HG03439 (cell line): ENCODE measurements around the gene ALDH1A1.

Experiments used
- ATAC-seq: cut with Tn5 transposase; IDR thresholded peaks from one replicate; pipeline ENCODE4 v1.9.1; 2021; ENCODE audit warnings: mild to moderate bottlenecking, moderate library complexity; ENCODE audit not compliant: unreplicated experiment

The ALDH1A1 gene

GRCh38 chr9:72898784-72899733 is 53.8 kb downstream of the ALDH1A1 start:
- no peak for ATAC-seq

GRCh38 chr9:72898360-72898759 is 54.5 kb downstream of the ALDH1A1 start:
- no peak for ATAC-seq

GRCh38 chr9:72897069-72897649 is 55.7 kb downstream of the ALDH1A1 start:
- no peak for ATAC-seq

- no peak for ATAC-seq
These were observed 56.4 kb downstream of the ALDH1A1 start for GRCh38 chr9:72896439-72896838.

GRCh38 chr9:72895122-72895521 is 57.7 kb downstream of the ALDH1A1 start:
- ATAC-seq = no peak

- ATAC-seq = no peak
These were observed 58.5 kb downstream of the ALDH1A1 start for GRCh38 chr9:72894342-72894741.

- ATAC-seq = no peak
These were observed 59.4 kb downstream of the ALDH1A1 start for GRCh38 chr9:72893437-72893836.

- no peak for ATAC-seq
These were observed 61.8 kb downstream of the ALDH1A1 start for GRCh38 chr9:72891043-72891442.

GRCh38 chr9:72888943-72889342 is 63.9 kb downstream of the ALDH1A1 start:
- ATAC-seq = no peak

GRCh38 chr9:72888067-72888466 is 64.8 kb downstream of the ALDH1A1 start:
- no peak for ATAC-seq

GRCh38 chr9:72886386-72886785 is 66.5 kb downstream of the ALDH1A1 start:
- no peak for ATAC-seq

GRCh38 chr9:72884508-72884907 is 68.3 kb downstream of the ALDH1A1 start:
- no peak for ATAC-seq

GRCh38 chr9:72883875-72884274 is 69.0 kb downstream of the ALDH1A1 start:
- no peak for ATAC-seq

GRCh38 chr9:72882117-72882775 is 70.6 kb downstream of the ALDH1A1 start:
- no peak for ATAC-seq

GRCh38 chr9:72880821-72881220 is 72.0 kb downstream of the ALDH1A1 start:
- ATAC-seq = no peak

GRCh38 chr9:72875221-72875620 is 77.6 kb downstream of the ALDH1A1 start:
- ATAC-seq = no peak

- no peak for ATAC-seq
These were observed 78.5 kb downstream of the ALDH1A1 start for GRCh38 chr9:72874344-72874743.

- ATAC-seq = no peak
These were observed 79.4 kb downstream of the ALDH1A1 start for GRCh38 chr9:72873456-72873855.

GRCh38 chr9:72872718-72873117 is 80.1 kb downstream of the ALDH1A1 start:
- no peak for ATAC-seq

- no peak for ATAC-seq
These were observed 81.2 kb downstream of the ALDH1A1 start for GRCh38 chr9:72871685-72872084.

- ATAC-seq = no peak
These were observed 88.5 kb downstream of the ALDH1A1 start for GRCh38 chr9:72864327-72864726.
